Measurements from ENCODE around the gene HEXD. TPM values are rescaled to one million over a fixed set of nuclear protein-coding genes. Genes with fewer than 3 reads are reported as not detected.
A peak's percentile ranks its signal among the peaks of the same experiment; 100 is the strongest.

The HEXD gene
- total RNA-seq, 2 experiments from 2014 or later, result 87.9 to 93.2 TPM

DNA sequence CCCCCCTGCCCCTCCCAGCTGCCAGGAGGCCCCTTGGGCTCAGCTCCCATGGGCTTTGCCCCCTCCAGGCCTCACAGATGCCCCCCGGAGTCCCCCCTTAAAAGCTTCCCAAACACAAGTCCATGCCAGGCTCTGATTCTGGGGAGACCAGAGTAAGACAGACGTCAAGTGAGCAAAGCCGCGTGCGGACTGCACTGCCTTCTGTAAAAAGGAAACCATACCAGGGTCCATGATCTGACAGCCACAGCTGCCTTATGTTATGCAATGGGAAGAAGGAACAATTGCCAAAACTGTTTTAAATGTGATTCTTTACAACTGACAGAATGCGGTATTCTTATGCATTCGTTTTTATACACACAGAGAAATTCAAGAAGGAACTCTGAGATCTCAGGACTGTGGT is 17.9 kb upstream of the HEXD start:
- intact Hi-C loops (cut with micrococcal nuclease; ENCODE audit: unreplicated experiment), result no loop called here
- H3K4me2 ChIP-seq (ENCODE audit: low read length), result no peak overlapping the region
- H3K4me1 ChIP-seq (ENCODE audit: insufficient read depth, low read length, poor library complexity, severe bottlenecking), result peaks cover 29% of the 10 kb centered on the region

DNA sequence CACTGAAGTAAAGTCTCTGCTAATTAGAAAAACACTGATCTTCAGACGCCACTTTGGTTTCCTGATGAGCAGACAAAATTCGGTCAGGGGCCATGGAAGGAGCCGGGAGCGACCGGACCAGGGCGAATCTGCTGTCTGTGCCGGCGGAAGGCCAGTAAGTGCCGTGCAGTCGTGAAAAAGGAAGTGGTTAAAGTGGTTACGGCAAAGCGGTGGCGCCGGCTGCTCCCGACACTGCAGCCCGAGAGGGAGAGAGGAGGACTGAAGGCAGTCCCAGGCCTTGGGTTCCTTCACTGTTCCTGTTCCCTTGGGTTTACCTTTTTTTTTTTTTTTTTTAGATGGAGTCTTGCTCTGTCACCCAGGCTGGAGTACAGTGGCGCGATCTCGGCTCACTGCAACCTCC is 17.3 kb upstream of the HEXD start:
- POLR2A ChIA-PET, result interaction anchor here (2.0 kb wide), 1 partner anchor 34 kb away, joined by 5 read pairs; no protein-coding TSS in a partner anchor
- intact Hi-C loops (cut with micrococcal nuclease; ENCODE audit: unreplicated experiment), result no loop called here

More for the DNA sequence above, 17.9 kb upstream of the HEXD start:
- no peaks in the 10 kb centered on the region for H3K9me2 ChIP-seq (ENCODE audit: insufficient read depth, low read length)
- TF ChIP-seq, protein P1, sequence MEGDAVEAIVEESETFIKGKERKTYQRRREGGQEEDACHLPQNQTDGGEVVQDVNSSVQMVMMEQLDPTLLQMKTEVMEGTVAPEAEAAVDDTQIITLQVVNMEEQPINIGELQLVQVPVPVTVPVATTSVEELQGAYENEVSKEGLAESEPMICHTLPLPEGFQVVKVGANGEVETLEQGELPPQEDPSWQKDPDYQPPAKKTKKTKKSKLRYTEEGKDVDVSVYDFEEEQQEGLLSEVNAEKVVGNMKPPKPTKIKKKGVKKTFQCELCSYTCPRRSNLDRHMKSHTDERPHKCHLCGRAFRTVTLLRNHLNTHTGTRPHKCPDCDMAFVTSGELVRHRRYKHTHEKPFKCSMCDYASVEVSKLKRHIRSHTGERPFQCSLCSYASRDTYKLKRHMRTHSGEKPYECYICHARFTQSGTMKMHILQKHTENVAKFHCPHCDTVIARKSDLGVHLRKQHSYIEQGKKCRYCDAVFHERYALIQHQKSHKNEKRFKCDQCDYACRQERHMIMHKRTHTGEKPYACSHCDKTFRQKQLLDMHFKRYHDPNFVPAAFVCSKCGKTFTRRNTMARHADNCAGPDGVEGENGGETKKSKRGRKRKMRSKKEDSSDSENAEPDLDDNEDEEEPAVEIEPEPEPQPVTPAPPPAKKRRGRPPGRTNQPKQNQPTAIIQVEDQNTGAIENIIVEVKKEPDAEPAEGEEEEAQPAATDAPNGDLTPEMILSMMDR (conservative IDR thresholded peaks at IDR 0.05; ENCODE audit: low read length), result no peak
- no peak for TF ChIP-seq EZH2phosphoT487 (IDR thresholded peaks at IDR 0.05; ENCODE audit: borderline replicate concordance, low read depth, low read length)
- POLR2A ChIA-PET, result interaction anchor here (0.6 to 2.0 kb wide), 3 partner anchors 30 to 80 kb away, joined by 3 to 5 read pairs (median 5); no protein-coding TSS in a partner anchor
- H2AFZ ChIP-seq (ENCODE audit: low read length), result no peak overlapping the region
- no peak for DNase-seq (ENCODE audit: low spot score)
- no peaks in the 10 kb centered on the region for H3K9me3 ChIP-seq (ENCODE audit: low read length)
- H3K79me2 ChIP-seq (ENCODE audit: insufficient read depth, low read depth, low read length), result no peaks in the 10 kb centered on the region
- CTCF ChIA-PET (ENCODE audit: unreplicated experiment), result no interaction called here
- BruUV-seq (replicated peaks), result no TSS peak
- H3K4me3 ChIP-seq (ENCODE audit: low read depth, low read length, poor library complexity, severe bottlenecking), result no peak overlapping the region
- H3K36me3 ChIP-seq (ENCODE audit: insufficient read depth, low read length), result peaks cover 42% of the 10 kb centered on the region
- no peaks in the 10 kb centered on the region for H4K20me1 ChIP-seq (ENCODE audit: insufficient read depth, low read length)
- no peak overlapping the region for H3K27ac ChIP-seq (ENCODE audit: low read depth, low read length, poor library complexity, severe bottlenecking)

DNA sequence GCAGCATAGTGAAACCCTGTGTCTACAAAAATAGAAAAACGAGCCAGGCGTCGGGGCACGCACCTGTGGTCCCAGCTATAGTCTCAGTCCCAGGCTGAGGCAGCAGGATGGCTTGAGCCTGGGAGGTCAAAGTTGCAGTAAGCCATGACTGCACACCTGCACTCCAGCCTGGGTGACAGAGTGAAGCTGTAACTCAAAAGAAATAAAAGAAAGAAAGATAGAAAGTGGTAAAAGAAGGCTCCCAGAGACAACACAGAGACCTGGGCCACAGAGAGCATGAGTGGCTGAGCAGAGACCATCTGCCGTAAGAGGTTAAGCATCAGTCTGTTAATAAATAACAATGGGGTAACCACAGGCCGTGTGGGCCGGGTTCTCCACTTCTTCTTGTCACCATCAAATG is 15.3 kb upstream of the HEXD start:
- Histone ChIP-seq H3K9me2 (ENCODE audit: insufficient read depth, low read length) (no peaks in the 10 kb centered on the region), H3K4me3 (ENCODE audit: low read depth, low read length, poor library complexity, severe bottlenecking) (no peak overlapping the region), H3K4me2 (ENCODE audit: low read length) (peak overlapping the region; percentile 18), H2AFZ (ENCODE audit: low read length) (no peak overlapping the region), H3K4me1 (ENCODE audit: insufficient read depth, low read length, poor library complexity, severe bottlenecking) (peaks cover 31% of the 10 kb centered on the region), H3K27ac (ENCODE audit: low read depth, low read length, poor library complexity, severe bottlenecking) (peak overlapping the region; percentile 83), H3K9me3 (ENCODE audit: low read length) (no peaks in the 10 kb centered on the region), H4K20me1 (ENCODE audit: insufficient read depth, low read length) (no peaks in the 10 kb centered on the region), H3K79me2 (ENCODE audit: insufficient read depth, low read depth, low read length) (no peaks in the 10 kb centered on the region), H3K36me3 (ENCODE audit: insufficient read depth, low read length) (peaks cover 56% of the 10 kb centered on the region)
- ChIA-PET CTCF (ENCODE audit: unreplicated experiment) (no interaction called here), POLR2A (interaction anchor here (1.2 to 2.2 kb wide), 2 partner anchors 15 to 52 kb away, joined by 5 to 6 read pairs; partner anchors contain the start of genes HEXD and OGFOD3)
- intact Hi-C loops (cut with micrococcal nuclease; ENCODE audit: unreplicated experiment), result loop anchor here (1.0 kb wide), 1 partner anchor 52 kb away; no protein-coding TSS in a partner anchor
- TF ChIP-seq, protein P1 (conservative IDR thresholded peaks at IDR 0.05; ENCODE audit: low read length), result no peak
- TF ChIP-seq EZH2phosphoT487 (IDR thresholded peaks at IDR 0.05; ENCODE audit: borderline replicate concordance, low read depth, low read length), result no peak
- DNase-seq (ENCODE audit: low spot score), result peak; percentile 78
- BruUV-seq (replicated peaks), result no TSS peak

More for the DNA sequence above, 17.3 kb upstream of the HEXD start:
- Histone ChIP-seq H3K4me2 (ENCODE audit: low read length) (peak overlapping the region; percentile 15; the same call in 1 of the 2 replicates), H3K4me3 (ENCODE audit: low read depth, low read length, poor library complexity, severe bottlenecking) (no peak overlapping the region), H3K79me2 (ENCODE audit: insufficient read depth, low read depth, low read length) (no peaks in the 10 kb centered on the region), H3K27ac (ENCODE audit: low read depth, low read length, poor library complexity, severe bottlenecking) (peak overlapping the region; percentile 43), H3K4me1 (ENCODE audit: insufficient read depth, low read length, poor library complexity, severe bottlenecking) (peaks cover 29% of the 10 kb centered on the region), H3K36me3 (ENCODE audit: insufficient read depth, low read length) (peaks cover 44% of the 10 kb centered on the region), H4K20me1 (ENCODE audit: insufficient read depth, low read length) (no peaks in the 10 kb centered on the region), H3K9me3 (ENCODE audit: low read length) (no peaks in the 10 kb centered on the region), H3K9me2 (ENCODE audit: insufficient read depth, low read length) (no peaks in the 10 kb centered on the region), H2AFZ (ENCODE audit: low read length) (no peak overlapping the region)
- CTCF ChIA-PET (ENCODE audit: unreplicated experiment), result no interaction called here
- DNase-seq (ENCODE audit: low spot score), result peak; percentile 49
- BruUV-seq (replicated peaks), result no TSS peak
- no peak for TF ChIP-seq EZH2phosphoT487 (IDR thresholded peaks at IDR 0.05; ENCODE audit: borderline replicate concordance, low read depth, low read length)
- TF ChIP-seq, protein P1 (conservative IDR thresholded peaks at IDR 0.05; ENCODE audit: low read length), result no peak
